GM13976 (cell line): ENCODE measurements around the gene PTPRA.

ENCODE experiments used
- DNase-seq: peaks from one replicate; pipeline ENCODE4 v3.0.0; 2012; ENCODE audit warnings: low spot score
- CTCF ChIP-seq: IDR thresholded peaks from 2 replicates; pipeline ENCODE4 v1.5.1; 2012; ENCODE audit warnings: borderline replicate concordance, mild to moderate bottlenecking; ENCODE audit not compliant: insufficient read depth; ENCODE audit errors: extremely low read depth, missing control alignments, control extremely low read depth
- in situ Hi-C: fragments of 300-500 bp; cut with MboI; formaldehyde crosslinking; loops from one replicate; pipeline ENCODE4 v1.12.0; 2022; ENCODE audit warnings: low sequenced_read_pairs, mixed read lengths, inconsistent platforms; ENCODE audit not compliant: unreplicated experiment

The PTPRA gene

GRCh38 chr20:2834401-2835110, 38.7 kb upstream of the PTPRA start:
- in situ Hi-C loops, result no loop called here
- no peak for DNase-seq
- TF ChIP-seq CTCF, result no peak

- DNase-seq, result no peak
- no peak for TF ChIP-seq CTCF
- in situ Hi-C loops, result no loop called here
Measured at GRCh38 chr20:2835331-2835796, 37.9 kb upstream of the PTPRA start.

GRCh38 chr20:2836035-2836434, 37.2 kb upstream of the PTPRA start:
- TF ChIP-seq CTCF, result no peak
- in situ Hi-C loops, result no loop called here
- no peak for DNase-seq

GRCh38 chr20:2837221-2837960, 35.9 kb upstream of the PTPRA start:
- peak; percentile 6 for DNase-seq
- in situ Hi-C loops, result no loop called here
- TF ChIP-seq CTCF, result no peak

GRCh38 chr20:2838170-2838797, 35.0 kb upstream of the PTPRA start:
- in situ Hi-C loops, result no loop called here
- peak; percentile 15 for DNase-seq
- TF ChIP-seq CTCF, result no peak

GRCh38 chr20:2838847-2839671, 34.2 kb upstream of the PTPRA start:
- no peak for TF ChIP-seq CTCF
- DNase-seq, result peak; percentile 36
- in situ Hi-C loops, result no loop called here
